ENCODE results near the gene FAM78A.
"Not testable (repeated sequence)": the region's sequence is repeated elsewhere in the genome, so short reads cannot be mapped to it uniquely, and the experiment has no call there.

FAM78A gene

GRCh38 chr9:131236161-131236560, 40.1 kb downstream of the FAM78A start:
- DNase-seq = no peak

- DNase-seq = no peak
These were observed 40.8 kb downstream of the FAM78A start for GRCh38 chr9:131235480-131235851.

DNA sequence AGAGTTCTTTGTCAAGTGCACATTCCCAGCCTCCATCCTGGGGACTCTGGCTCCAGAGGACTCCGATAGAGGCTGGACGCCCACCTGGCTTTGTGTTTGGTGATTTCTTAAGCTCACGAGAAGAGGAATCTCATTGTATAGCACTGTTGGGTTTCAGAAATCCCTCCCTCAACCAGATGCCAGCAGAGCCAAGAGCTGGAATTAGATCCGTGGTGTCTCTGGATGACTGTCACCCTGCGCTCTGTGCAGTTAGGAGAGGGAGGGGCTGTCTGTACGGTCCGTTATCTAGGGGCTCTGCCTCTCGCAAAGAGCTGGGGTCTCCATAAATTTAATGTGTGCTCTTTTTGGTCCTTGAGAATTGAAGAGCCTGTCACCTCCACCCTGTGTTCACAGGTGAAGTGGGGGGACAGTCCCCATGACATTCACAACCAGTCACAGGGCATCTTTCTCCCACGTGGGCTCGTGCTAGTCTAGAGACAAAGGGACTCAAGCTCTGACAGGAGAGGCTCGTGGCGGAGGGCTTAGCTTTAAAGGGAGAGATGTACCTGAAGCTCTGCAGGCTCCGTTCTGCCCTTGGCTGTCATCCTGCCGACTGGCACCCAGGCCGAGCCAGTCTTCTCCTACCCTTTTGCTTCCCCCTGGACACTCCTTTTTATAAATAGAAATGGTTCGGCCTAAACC, 41.4 kb downstream of the FAM78A start:
- DNase-seq = no peak

- DNase-seq = no peak
These were observed 42.3 kb downstream of the FAM78A start for GRCh38 chr9:131233995-131234394.

GRCh38 chr9:131233556-131233955, 42.8 kb downstream of the FAM78A start:
- no peak for DNase-seq

DNA sequence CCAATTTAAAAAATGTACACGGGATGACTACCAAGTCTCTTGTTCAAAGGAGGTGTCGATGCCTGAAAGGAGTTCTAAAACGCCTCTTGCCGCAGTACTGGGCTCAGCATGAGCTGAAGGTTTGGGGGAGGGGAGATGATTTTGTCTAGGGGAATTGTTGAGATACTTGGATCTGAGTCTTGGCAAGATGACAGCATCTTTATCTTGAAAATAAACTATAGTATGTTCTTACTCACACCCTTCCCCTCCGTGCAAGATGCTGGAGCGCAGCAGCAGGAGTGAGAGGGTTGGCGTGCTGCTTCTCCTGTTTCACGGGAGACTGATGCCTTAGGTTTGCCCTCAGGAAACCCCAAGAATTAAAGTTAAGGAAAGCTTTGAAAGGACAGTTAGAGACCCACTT, 47.3 kb downstream of the FAM78A start:
- DNase-seq = no peak

DNA sequence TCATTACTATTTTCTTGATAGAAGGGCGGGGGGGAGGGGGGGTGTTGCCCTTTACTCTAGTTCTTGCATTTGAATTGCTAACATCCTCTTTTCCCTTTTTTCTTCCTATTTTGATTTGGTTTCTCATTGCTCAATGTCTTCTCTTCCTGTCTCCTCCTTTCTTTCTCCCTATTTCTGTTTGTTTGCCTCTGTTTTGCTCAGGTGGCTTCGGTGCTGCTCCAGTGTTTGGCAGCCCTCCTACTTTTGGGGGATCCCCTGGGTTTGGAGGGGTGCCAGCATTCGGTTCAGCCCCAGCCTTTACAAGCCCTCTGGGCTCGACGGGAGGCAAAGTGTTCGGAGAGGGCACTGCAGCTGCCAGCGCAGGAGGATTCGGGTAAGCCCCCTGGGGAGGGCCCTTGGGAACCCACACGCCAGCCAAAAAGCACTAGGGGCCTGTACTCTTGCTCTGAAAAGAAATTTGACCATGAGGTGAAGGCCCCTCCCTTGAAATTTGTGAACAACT, 48.3 kb downstream of the FAM78A start:
- DNase-seq = no peak

DNA sequence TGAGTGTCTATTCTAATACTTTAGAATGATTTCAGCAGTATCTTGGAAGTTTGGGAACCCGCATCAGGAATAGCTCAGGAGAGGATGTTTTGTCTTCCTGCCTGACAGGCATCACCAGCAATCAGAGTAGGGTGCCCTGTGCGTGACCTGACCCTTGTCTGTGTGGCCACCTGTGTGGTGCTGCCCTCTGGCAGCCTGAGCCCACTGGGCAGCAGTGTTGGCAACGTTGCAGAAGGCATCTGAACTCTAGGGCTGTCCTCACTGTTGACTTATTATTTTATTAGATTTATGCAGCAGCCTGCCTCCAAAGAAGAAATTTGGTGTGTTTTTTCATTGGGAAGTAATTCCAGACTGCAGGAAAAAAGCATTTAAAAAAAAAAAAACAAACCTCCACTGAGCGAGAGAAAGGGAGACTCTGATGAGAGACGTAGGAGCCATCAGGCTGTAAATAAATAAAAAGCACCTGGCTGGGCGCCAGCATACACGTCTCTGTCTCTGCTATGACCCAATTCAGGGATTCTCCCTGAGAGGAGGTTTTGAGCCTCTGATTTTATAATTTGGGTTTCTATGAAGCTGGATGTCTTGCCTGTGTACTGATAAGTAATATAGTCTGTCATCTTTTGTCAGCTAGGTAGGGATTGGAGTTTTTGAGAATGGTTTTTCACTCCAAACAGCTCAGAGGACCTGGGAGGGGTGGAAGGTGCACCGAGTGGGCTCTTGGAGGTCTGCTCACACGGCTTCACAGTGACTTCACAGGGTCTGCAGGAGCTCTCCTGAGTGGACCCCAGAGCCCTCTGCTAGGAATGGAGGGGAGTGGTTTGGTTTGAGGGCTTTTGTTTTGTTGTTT, 49.0 kb downstream of the FAM78A start:
- no peak for DNase-seq

DNA sequence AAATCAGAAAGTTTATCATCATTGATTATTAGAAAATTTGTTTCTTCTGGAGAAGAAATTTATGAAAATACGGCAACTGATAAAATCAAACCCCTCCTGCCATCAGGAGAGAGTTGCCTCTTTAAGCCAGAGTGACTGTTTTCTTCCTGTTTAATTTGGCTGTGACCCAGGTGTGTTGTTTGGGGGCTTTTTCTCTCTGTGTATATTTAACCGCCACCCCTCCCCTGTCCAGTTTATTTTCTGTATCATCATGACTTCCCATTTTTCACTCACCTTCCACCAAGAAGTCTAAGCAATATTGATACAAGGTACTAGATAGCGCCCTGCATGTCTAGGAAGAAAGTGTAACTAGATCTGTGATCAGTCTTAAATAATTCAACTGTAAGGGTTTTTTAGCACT, 50.1 kb downstream of the FAM78A start:
- DNase-seq = no peak

GRCh38 chr9:131222460-131222859, 53.9 kb downstream of the FAM78A start:
- no peak for DNase-seq

DNA sequence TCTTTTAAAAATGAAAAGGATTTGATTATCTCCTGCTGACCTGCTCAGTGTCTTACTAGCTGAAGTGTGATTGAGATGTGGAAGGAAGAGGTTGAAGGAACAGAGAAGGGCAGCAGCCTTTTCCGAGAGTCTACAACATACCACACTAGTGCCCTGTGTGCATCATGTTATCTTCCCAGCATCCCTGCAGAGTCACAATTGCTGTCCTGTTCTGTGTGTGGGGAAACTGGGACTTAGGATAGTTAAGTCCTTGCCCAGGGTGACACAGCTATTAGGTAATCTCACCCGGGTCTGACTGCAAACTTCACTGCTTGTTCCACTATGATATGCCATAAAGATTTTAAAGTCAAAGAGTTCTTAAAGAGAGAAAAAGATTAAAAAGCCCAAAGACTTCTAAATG, 55.8 kb downstream of the FAM78A start:
- no peak for DNase-seq

- no peak for DNase-seq
These were observed 57.9 kb downstream of the FAM78A start for GRCh38 chr9:131218370-131218769.

DNA sequence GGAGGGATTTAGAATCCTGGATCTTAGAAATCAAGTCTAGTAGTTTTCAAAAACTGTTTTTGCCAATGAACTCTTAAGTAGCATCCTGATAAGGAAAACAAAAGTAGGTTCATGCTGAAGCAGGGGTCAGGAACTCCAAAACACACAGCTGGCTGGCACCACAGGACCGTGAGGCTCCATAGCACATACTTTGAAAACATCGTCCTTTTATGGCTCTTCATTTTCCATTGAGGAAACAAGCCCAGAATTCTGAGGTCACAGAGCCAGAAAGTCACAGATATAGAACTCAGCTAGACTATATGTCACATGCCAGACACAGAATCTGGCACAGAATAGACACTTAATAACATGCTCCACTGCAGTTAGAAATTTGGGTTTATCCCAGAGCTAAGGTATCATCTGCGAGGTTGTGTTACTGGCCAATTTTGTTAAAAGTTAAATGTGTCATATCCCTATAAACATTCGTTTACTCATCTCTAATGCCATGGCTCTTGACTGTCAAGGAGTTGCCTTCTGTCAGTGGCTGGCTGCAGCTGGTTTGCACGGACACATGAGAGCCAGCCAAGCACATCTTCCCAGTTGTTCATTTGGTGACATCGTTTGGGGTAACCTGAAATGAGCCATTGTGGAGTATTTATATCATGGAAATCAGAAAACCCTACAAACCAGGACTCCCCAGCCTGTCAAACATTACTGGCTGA, 58.8 kb downstream of the FAM78A start:
- no peak for DNase-seq

DNA sequence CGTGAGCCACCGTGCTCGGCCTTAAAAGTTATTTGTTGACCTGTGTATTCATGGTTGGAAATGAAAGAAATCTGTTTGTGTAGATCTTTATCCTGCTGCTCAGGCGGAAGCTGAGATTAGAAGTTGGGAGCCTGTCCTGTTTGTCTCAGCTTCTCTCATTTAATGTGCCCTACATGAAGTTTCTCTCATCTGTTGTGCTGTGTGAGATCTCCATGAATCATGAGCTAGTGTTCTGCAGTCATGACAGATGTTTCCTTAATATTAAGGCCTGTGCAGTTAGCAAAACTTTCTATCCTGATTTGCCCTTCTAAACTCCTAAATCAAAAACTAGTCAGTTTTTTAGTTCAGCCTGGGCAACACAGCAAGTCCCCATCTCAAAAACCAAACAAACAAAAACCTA, 59.5 kb downstream of the FAM78A start:
- DNase-seq = no peak

- no peak for DNase-seq
These were observed 61.4 kb downstream of the FAM78A start for GRCh38 chr9:131214876-131215275.

GRCh38 chr9:131214286-131214856, 61.9 kb downstream of the FAM78A start:
- DNase-seq = no peak

DNA sequence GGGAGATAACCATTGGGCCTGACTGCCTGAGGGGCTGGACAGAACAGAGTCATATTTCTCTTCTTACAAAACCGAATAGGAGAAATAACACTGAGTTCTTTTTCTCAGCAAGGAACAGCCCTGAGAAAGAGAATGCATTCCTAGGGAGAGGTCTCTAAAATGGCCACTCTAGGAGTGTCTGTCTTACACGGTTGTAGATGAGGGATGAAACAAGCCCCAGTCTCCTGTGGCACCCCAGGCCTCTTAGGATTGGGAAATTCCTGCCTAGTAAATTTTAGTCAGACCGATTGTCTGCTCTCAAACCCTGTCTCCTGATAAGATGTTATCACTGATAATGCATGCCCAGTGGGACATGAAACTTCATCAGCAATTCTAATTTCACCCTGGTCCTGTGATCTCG, 64.4 kb downstream of the FAM78A start:
- not testable (repeated sequence) for DNase-seq

Data from activated T-cell treated with anti-CD3 and anti-CD28 coated beads, Interleukin-2, amount 50 U/mL, for 48 hours (primary cell).